ENCODE data around the gene ZMYND10.

Gene ZMYND10

DNA sequence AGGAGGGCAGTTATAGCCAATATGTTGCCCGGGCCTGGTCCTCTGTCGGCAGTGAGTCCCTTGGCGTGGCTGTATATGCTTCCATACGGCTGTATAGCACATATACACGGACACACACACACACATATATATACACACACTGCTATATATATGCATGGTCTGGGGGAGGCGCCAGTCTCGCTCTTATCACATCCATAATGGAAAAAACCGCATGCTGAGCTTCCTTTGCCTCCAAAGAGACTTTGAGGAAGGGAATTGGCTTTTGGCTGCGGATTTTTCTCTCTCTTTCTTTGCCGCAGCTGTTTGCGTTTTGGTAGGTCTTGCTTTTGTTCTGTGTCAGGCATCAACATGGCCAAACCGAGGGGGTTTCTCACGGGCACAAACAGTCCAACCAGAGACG, 25.1 kb upstream of the ZMYND10 start:
- DNase-seq (ENCODE audit: low read depth), result peak; percentile 38

DNA sequence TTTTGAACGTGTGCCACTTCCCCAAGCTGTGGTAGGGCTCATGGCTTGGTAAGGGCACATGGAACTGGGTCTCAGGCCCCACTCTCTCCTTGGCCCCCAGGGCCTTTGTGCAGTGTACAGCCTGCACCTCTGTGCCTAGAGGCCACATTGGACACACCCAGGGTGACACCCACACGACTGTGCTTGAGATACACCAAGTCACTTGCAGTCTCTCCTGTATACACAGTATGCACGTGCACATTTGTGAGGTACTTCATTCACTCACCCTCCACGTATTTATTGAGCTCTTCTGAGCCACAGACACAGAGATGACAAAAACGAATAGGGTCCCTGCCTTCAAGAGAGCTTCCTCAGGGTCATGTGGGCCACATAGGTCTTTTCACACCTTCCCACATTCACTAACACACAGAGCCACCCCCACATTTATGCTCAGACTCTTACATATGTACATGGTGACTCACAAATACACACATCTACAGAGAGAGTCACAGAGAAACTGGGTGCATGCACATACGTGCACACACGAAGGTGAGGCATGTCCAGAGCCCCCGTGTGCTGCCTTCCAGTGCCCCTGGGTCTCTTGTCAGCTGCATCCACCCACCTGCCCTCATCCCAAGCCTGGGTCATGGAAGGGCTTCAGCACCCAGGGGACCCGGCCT, 23.6 kb upstream of the ZMYND10 start:
- DNase-seq (ENCODE audit: low read depth), result no peak

DNA sequence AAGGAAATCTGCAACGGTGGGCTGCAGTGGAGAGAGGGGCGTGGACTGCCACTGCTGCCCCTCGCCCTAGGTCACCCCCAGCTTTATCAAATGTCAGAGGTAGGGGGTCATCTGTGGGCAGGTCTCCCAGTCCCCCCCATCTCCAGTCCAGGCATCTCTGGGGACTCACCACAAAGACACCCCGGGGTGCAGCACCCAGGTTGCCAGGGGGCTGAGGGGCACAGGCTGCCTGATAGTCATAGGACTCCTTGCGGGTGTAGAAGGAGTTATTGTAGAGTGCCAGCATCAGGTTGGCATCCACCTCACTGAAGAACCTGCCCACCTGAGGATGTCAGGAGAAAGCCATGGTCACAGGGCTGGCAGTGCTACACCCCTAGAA, 20.3 kb upstream of the ZMYND10 start:
- DNase-seq (ENCODE audit: low read depth), result no peak

DNA sequence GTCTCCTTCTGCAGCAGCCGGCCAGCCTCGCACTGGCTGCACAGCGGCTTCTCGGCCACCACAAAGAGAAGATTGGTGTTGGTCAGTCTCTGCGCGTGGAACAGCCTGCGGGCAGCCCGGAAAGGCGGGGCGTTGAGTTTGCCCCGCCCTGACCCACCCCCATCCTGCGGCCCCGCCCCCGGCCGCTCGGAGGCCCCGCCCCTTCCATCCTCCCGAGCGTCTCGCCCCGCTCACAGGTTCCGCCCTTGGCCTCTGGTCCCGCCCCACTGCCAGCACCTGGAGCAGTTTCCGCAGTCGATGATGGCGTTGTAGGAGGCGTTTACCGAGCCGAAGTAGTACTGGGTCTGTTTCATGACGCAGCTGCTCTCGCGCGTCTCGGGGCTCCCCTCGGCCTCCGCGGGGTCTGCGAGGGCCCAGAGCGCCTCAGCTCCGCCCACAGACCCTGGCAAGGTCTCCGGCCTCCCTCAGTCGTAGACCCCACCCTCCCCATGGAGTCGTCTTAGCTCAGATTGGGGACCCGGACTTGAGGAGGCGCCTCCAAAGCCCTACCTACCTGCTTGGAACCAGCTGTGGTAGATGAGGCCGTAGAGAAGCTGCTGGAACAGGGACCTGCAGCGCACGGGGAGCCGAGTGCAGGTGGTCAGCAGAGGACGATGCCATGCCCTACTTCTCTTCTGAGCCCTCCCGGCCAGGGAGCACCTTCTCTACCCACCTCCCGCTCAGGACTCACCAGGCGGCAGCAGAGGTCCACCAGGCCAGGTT, 19.7 kb upstream of the ZMYND10 start:
- DNase-seq (ENCODE audit: low read depth), result peak; percentile 62

DNA sequence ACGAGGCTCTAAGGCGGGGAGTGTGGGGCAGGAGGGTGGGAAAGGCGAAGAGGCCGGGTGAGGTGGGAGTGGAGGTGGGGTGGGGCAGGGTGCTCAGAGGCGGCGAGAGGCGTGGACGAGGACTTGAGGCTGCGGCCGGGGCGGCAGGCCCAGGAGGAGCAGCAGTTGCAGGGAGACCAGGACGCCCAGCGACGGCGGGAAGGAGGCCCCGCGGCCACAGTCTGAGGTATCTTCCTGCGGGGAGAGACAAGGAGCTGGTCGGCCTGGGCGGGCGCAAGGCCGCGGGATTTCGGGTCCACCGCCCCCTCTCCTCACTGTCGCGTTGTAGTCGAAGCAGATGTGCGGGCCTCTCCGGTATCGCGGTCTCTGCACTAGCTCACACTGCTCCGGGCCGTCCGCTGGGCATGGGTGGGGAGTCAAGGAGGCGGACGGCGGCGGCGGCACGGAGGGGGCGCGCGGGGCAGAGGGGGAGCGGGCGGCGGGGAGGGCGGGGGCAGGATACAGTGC, 19.1 kb upstream of the ZMYND10 start:
- DNase-seq (ENCODE audit: low read depth), result peak; percentile 27

DNA sequence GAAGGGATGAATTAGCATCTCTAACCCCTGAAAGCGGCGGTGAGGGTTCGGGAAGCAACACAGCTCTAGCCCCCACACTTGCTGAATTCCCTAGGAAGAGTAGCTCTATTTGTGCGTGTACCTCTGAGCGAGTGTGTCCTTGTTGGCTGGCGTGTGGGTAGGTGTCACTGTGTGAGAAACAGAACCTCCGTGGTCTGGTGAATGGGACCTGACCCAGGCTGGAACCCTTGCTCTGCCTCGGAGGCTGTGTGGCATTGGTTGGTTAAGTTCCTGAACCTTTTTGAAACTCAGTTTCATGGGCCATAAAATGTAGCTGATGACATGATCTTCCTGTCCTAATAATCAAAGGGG, 14.2 kb upstream of the ZMYND10 start:
- DNase-seq (ENCODE audit: low read depth), result no peak

DNA sequence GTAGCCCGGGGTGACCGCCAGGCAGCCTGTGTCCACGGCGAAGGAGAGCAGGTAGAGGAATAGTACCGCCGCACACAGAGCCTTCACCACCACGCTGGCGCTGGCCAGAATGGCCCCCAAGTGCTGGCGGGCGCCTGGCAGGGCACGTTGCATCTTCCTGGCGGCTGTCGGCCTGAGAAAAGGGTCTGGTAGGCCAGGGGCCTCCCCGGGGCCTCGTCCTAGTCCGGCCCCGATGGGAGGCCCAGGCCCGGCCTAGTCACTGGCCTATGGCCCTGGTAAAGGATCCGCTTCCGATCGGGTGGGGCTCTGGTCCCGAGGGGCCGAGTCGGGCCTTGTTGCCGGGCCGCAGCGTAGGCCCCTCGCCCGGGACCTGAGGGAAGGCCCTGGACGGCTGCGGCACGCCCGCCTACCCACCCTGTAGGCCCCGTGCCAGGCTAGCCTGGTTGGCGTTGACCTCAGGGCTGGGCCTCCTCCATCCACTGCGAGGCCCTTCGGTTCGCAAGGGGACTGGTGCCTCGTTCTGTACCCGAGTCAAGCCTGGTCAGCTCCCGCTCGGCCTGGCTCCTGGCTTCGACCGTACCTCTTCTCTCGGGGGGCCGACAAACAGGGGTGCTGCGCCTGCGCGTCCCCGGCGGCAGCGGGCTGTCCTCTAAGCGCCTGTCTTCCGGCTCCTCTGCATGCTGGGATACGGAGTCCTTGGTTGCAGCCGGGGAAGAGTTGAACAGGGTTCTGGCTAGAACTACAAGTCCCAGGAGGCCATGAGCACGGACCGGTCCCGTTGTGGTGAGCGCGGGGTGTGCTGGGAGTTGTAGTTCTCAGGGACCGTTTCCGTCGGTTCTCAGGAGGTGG, 13.6 kb upstream of the ZMYND10 start, which contains the start of gene TMEM115:
TSS of gene TMEM115 (minus strand) at position 611 of the 849 bp plus-strand sequence. CDS start at position 153, 458 bp downstream.
- peak; percentile 99 for DNase-seq (ENCODE audit: low read depth)

DNA sequence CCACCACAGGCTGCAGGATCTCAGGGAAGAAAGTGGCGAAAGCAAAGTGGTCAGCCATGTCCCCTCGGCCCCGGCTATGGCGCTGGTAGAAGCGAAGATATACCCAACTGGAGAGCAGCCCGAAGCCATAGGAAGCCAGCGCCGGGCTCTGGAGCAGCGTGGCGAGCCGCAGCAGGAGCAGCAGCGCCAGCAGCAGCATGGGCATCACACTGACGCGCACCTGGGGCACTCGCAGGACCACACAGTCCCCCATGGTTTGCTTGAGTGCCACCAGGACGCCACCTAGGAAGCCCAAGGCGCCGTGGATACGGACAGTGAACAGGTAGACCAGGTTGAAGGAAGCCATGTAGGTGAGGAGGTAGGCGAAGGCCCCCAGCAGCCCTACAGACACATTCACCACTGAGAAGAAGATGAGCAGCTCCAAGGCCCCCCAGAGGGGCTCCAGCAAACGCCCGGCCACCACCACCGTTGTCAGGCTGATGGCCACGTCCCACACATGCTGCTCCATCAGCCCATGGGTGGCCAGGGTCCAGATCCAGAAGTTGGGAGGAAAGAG, 12.9 kb upstream of the ZMYND10 start:
- DNase-seq (ENCODE audit: low read depth), result no peak

DNA sequence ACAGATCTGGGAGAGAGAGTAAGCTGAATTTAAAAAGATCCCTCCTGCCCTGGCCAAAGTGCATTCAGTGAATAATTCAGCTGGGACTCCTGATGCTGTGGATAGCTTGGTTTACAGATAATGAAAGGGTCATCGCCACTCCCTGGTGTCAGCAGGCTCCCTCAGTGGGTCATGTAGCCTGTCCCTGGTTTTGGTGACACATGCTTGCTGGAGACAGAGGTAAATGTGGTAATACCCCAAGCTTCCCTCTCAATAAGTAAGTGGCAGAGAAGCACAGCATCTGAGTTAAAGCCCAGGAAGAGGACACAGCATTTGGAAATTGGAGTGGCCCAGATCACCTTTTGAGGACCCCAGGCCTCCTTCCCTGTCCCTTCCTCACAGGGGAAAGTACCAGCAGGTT, 11.9 kb upstream of the ZMYND10 start:
- no peak for DNase-seq (ENCODE audit: low read depth)

DNA sequence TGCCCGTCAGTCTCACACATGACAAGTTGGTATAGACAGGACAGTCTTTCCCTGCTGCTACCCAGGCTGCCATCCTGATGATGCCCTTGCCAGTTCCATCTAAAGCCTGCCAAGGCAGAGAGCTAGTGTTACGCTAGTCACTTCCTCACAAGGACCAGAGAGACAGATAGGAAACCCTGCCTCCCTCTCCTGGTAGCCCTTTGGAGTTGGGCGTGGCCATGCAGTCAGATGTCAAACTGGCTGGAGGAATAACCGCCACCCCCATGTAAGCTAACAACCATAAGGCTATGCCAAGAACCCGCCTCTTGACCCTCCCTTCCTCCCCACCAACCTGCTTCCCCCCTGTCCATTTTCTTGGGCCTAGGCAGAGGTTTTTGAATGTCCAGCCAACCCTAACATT, 11.0 kb upstream of the ZMYND10 start:
- no peak for DNase-seq (ENCODE audit: low read depth)

DNA sequence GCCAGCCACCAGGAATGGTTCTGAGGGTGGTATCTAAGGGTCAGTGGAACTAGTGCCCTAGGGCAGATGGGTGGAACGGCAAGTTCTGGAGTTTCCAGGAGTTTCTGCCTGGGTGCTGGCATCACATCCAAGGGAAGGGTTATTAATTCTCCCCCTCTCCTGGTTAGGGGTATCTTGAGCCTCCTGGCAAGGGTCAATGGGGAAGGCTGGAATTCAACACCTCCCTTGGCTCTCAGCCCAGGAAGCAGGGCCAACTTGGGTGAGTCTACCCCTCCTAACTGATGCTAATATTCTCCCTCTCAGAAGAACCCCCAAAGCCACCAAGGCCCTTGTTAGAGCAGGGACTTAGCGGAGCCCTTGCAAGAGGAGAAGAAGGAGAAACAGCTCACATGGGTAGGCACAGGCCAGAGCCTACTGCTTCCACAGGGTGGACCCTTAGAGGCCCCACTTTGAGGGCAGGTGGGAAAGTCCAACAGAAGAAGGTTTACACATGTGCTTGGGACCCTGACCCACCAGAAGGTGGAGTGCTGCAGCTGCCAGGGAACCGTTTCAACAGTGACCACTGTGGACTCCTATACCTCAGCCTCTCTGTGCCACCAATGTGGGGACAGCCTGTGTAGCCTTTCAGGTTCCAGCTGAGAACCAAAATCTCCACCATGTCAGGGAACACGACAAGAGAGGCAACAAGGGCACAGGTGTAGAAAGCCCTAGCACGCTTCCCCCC, 10.5 kb upstream of the ZMYND10 start:
- no peak for DNase-seq (ENCODE audit: low read depth)

DNA sequence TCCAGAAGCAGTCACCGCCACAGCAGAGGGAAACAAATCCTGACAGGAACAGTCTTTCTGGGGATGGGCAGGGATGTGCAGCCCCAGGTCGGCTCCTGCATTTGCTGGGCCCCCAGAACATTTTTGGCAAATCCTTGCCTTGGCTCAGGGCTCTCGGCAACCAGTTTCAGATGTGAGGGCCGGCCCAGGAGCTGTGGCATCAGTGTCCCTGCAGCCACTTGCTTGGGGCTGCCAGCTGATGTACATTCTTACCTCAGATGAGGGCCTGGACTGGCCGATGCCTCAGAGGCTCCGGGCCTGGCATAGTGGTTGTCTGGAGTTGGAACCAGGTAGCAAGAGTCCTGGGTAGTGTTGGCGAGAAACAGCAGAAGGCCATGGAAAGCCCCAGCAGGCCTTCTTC, 9.3 kb upstream of the ZMYND10 start:
- DNase-seq (ENCODE audit: low read depth), result no peak

DNA sequence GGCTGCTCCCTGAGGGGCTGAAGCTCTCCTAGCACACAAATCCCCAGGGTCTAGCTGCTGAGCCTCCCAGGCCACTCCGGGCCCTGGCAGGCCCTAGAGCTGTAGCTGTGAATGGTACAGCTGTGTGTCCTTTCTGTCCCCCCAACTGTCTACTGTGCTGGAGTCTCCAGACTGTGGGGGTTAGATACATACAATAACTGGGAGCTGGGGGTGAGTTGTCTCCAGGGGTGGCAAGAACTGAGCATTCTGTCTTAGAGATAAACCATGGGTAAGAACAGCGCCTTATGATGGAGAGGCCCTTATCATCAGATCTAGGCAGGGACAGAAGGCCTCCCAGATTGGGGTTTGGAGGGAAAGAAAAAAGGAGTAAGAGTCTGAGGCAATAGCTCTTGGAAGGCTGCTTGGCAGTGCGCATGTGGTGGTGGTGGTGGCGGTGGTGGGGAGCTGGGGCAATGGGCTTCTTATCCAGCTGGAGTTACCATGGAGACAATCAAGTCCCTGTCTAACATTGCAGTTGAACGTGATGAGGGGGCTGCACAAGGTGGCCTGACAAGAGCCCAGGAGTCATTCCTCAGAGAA, 8.7 kb upstream of the ZMYND10 start:
- no peak for DNase-seq (ENCODE audit: low read depth)

DNA sequence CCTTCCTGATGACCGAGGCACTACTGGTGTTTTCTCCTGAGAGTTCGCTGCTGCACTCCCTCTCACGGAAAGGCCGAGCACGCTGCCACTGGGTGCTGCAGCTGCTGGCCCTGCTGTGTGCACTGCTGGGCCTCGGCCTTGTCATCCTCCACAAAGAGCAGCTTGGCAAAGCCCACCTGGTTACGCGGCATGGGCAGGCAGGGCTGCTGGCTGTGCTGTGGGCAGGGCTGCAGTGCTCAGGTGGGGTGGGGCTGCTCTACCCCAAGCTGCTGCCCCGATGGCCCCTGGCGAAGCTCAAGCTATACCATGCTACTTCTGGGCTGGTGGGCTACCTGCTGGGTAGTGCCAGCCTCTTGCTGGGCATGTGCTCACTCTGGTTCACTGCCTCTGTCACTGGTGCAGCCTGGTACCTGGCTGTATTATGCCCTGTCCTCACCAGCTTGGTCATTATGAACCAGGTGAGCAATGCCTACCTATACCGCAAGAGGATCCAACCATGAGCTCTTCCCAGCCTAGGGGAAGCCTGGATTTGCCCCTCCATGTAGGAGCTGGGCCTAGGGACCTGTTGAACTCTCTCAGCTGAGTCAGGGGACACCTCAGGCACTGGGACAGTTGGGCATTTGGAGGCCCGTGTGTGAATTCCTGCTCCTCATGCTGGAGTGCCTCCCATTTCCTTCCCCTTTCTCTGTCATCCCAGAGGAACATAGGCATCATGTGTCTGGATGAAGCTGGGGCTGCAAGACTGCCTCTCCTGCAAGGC, 7.9 kb upstream of the ZMYND10 start:
- DNase-seq (ENCODE audit: low read depth), result no peak

DNA sequence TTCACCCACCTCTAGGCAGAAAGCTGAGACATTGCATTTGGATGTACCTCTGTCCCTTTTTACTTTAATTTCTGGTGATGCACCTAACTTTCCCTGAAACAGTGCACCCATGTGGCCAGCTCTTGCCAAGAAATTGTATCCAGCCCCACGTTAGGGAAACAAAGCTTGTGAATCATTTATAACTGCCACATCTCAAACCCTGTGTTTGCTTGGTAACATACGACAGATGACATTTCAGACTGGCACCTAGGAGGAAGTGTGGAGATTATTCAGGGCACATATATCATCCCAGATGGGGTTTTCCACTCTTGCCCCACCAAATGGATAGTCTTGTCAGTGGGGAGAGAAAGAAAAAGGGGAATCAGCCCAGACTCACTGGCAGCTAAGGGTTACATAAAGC, 7.2 kb upstream of the ZMYND10 start:
- no peak for DNase-seq (ENCODE audit: low read depth)

DNA sequence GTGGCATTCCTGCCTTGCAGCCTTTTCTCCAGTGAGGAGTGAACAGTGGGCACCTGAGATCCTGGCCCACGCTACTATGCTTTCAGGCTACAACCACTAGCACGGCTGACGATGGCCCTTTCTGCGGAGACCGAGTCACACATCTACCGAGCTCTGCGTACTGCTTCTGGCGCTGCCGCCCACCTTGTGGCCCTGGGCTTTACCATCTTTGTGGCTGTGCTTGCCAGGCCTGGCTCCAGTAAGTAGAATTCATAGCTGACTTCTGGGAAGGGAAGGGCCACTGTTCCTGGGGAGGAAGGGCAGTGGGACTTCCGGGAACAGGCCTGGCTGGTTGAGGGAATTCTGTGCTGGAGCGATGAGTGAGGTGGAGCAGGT, 5.8 kb upstream of the ZMYND10 start:
- DNase-seq (ENCODE audit: low read depth), result no peak

DNA sequence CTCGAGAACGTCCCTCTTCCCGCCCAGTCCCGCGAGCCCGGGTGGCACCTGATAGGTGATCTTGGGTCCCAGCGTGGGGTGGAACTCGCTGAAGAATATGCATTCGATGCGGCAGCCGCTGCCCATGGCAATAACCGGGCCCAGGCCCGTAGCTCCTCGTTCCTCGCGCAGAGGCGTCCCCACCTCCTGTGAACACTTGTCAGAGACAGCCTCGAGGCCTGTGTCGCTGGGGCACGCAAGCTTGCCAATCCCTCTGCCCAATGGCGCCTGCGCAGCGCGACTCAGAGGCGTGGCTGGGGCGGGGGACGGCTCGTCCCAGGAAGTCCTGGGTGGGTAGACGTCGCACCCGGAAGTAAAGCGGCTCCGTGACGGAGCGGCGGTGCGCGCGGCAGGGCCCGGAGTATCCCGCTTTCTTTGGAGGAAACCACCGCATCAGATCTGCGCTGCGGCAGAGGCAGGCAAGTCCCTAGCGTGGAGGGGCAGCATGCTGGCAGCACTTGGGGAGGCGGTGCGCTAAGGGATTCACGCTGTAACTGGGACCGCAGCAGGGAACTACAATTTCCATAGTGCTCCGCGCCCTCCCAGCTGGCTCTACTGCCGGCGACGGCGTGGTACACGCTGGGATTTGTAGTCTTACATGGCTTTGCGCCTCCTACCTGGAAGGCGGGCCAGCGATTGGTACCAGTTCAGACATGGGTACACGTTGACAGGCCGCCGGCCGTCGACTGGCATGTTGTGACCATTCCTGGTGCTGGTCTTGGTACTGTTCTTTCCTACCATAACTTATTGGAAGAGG, 5.2 kb upstream of the ZMYND10 start, which contains the start of the genes CYB561D2 and NPRL2:
TSS of gene CYB561D2 (plus strand) at position 336 of the 796 bp plus-strand sequence. CDS start 572 bp downstream, outside the sequence.
TSS of gene NPRL2 (minus strand) at position 249 of the 796 bp plus-strand sequence. CDS start at position 126, 123 bp downstream.
- DNase-seq (ENCODE audit: low read depth), result peak; percentile 90

DNA sequence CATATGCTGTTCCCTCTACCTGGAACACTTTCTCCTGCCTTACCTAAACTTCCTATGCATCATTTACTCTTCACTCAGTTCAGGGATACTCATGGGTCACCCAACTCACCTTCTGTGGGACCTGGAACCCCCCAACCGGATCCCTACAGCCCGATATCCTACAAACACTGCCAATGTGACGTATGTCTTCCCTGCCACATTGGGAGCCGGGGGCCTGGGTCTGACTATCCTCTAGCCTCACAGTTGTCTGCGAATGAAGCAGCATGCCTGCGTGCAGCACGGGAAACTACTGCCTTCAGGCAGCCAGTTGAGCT, 4.6 kb upstream of the ZMYND10 start:
- no peak for DNase-seq (ENCODE audit: low read depth)

DNA sequence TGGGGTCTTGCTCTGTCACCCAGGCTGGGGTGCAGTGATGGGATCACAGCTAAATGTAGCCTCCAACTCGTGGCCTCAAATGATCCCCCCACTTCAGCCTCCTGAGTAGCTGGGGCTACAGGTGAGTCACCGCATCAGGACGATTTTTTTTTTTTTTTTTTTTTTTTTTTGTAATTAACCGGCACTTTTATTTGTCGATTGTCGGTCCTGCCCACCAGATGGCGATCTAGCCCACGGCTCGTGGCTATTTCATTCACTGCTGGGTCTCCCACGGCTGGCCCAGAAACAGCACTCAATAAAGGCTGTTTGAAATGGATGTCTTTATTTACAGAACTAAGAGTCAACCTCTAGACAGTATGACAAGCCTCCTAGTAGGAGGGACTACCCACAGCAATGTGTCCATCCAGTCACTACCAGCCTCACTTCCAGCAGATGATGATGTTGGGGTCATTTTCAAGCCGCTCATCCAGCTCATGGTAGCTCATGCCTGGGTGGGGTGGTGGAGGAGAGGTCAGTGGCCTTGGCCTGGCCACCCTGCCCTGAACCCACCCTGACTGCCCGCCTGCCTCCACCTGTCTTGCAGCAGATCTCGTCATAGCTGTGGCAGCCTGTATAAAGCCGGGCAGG, 1.8 kb upstream of the ZMYND10 start:
- DNase-seq (ENCODE audit: low read depth), result peak; percentile 61

Measured in amniotic epithelial cell (primary cell).